HepG2 (cell line): ENCODE data around the gene ABCC3. TPM values are rescaled to one million over a fixed set of nuclear protein-coding genes. Genes with fewer than 3 reads are reported as not detected.

Experiments
- CCDC6 ChIP-seq: sonication (generic); formaldehyde crosslinking; IDR thresholded peaks from 2 replicates; pipeline ENCODE4 v1.8.1; 2022; ENCODE audit warnings: mild to moderate bottlenecking, missing genetic modification reagents, moderate library complexity
- CENPBD1 ChIP-seq: sonication (generic); formaldehyde crosslinking; IDR thresholded peaks from 2 replicates; pipeline ENCODE4 v1.8.0; 2022; ENCODE audit warnings: missing genetic modification reagents, low read depth, mild to moderate bottlenecking, borderline replicate concordance
- HMGA1 ChIP-seq: sonication (generic); formaldehyde crosslinking; conservative IDR thresholded peaks from 2 replicates; pipeline ENCODE4 v1.4.0; 2020; ENCODE audit warnings: missing genetic modification reagents
- NFATC3 ChIP-seq: sonication (generic); formaldehyde crosslinking; IDR thresholded peaks from 2 replicates; pipeline ENCODE4 v1.5.1; 2020; ENCODE audit warnings: mild to moderate bottlenecking, missing genetic modification reagents
- ONECUT2 ChIP-seq: sonication (generic); formaldehyde crosslinking; IDR thresholded peaks from 2 replicates; pipeline ENCODE4 v1.4.0; 2020; ENCODE audit warnings: missing genetic modification reagents
- PCBP1 ChIP-seq: fragments of 200-400 bp; formaldehyde crosslinking; IDR thresholded peaks from 2 replicates; pipeline ENCODE4 v1.6.1; 2017; ENCODE audit warnings: mild to moderate bottlenecking, low read depth, low read length, borderline replicate concordance
- ZFP82 ChIP-seq: sonication (generic); formaldehyde crosslinking; IDR thresholded peaks from 2 replicates; pipeline ENCODE4 v1.5.1; 2020; ENCODE audit warnings: mild to moderate bottlenecking, missing genetic modification reagents, borderline replicate concordance
- ZFX ChIP-seq: sonication (generic); formaldehyde crosslinking; IDR thresholded peaks from 2 replicates; pipeline ENCODE4 v1.4.0; 2020; ENCODE audit warnings: mild to moderate bottlenecking, low read depth, missing genetic modification reagents, moderate library complexity
- ZNF160 ChIP-seq: sonication (generic); formaldehyde crosslinking; IDR thresholded peaks from 2 replicates; pipeline ENCODE4 v1.8.0; 2022; ENCODE audit warnings: mild to moderate bottlenecking, inconsistent platforms, missing genetic modification reagents
- ZNF44 ChIP-seq: sonication (generic); formaldehyde crosslinking; IDR thresholded peaks from 2 replicates; pipeline ENCODE4 v1.5.1; 2020; ENCODE audit warnings: mild to moderate bottlenecking, missing genetic modification reagents
- ZNF720 ChIP-seq: sonication (generic); formaldehyde crosslinking; IDR thresholded peaks from 2 replicates; pipeline ENCODE4 v1.4.0; 2020; ENCODE audit warnings: missing genetic modification reagents
- polyA plus RNA-seq, 8 experiments: library from polyadenylated mRNA; depleted of rRNA in 3 of 8; stranded (reverse) in 7 of 8; unstranded in 1 of 8; fragments of >200 nt; fragmentation: Illumina TruSeq in 4 of 8; extraction: Trizol in 4 of 8; gene quantifications; 2 replicates each; pipeline versions ENCODE4 v1.2.1 to v1.2.3, GENCODE V29; 2011 to 2016; ENCODE audit warnings: low read depth in 4 of 8, missing spikeins in 1 of 8, mixed read lengths in 1 of 8; ENCODE audit not compliant: insufficient read depth in 1 of 8
- total RNA-seq, 5 experiments: library from RNA; depleted of rRNA; stranded (reverse); fragments of >200 nt; fragmentation: Illumina TruSeq; extraction: Trizol; gene quantifications; 2 replicates each; pipeline ENCODE4 v1.2.3, GENCODE V29; 2016; ENCODE audit warnings: low read depth in 1 of 5
- TF ChIP-seq, protein P1 (sequence below): sonication (generic); formaldehyde crosslinking; IDR thresholded peaks from 2 replicates; pipeline ENCODE4 v1.4.0; 2020; ENCODE audit warnings: mild to moderate bottlenecking, missing genetic modification reagents
- TF ChIP-seq, protein P2 (sequence below): sonication (generic); formaldehyde crosslinking; IDR thresholded peaks from 2 replicates; pipeline ENCODE4 v1.4.0; 2020; ENCODE audit warnings: low read depth, mild to moderate bottlenecking, missing genetic modification reagents
- TF ChIP-seq, protein P3 (sequence below): sonication (generic); formaldehyde crosslinking; IDR thresholded peaks from 2 replicates; pipeline ENCODE4 v1.8.1; 2023; ENCODE audit warnings: missing genetic modification reagents, inconsistent platforms, borderline replicate concordance

The ABCC3 gene
- total and polyA plus RNA-seq, 2 of the 13 experiments (the other 11 are each of a cell fraction or from before 2014, with no cell fraction given), result 25.2 to 50.7 TPM

GRCh38 chr17:50687200-50688066, 52.8 kb downstream of the ABCC3 start (continued):
- TF ChIP-seq, protein P1, sequence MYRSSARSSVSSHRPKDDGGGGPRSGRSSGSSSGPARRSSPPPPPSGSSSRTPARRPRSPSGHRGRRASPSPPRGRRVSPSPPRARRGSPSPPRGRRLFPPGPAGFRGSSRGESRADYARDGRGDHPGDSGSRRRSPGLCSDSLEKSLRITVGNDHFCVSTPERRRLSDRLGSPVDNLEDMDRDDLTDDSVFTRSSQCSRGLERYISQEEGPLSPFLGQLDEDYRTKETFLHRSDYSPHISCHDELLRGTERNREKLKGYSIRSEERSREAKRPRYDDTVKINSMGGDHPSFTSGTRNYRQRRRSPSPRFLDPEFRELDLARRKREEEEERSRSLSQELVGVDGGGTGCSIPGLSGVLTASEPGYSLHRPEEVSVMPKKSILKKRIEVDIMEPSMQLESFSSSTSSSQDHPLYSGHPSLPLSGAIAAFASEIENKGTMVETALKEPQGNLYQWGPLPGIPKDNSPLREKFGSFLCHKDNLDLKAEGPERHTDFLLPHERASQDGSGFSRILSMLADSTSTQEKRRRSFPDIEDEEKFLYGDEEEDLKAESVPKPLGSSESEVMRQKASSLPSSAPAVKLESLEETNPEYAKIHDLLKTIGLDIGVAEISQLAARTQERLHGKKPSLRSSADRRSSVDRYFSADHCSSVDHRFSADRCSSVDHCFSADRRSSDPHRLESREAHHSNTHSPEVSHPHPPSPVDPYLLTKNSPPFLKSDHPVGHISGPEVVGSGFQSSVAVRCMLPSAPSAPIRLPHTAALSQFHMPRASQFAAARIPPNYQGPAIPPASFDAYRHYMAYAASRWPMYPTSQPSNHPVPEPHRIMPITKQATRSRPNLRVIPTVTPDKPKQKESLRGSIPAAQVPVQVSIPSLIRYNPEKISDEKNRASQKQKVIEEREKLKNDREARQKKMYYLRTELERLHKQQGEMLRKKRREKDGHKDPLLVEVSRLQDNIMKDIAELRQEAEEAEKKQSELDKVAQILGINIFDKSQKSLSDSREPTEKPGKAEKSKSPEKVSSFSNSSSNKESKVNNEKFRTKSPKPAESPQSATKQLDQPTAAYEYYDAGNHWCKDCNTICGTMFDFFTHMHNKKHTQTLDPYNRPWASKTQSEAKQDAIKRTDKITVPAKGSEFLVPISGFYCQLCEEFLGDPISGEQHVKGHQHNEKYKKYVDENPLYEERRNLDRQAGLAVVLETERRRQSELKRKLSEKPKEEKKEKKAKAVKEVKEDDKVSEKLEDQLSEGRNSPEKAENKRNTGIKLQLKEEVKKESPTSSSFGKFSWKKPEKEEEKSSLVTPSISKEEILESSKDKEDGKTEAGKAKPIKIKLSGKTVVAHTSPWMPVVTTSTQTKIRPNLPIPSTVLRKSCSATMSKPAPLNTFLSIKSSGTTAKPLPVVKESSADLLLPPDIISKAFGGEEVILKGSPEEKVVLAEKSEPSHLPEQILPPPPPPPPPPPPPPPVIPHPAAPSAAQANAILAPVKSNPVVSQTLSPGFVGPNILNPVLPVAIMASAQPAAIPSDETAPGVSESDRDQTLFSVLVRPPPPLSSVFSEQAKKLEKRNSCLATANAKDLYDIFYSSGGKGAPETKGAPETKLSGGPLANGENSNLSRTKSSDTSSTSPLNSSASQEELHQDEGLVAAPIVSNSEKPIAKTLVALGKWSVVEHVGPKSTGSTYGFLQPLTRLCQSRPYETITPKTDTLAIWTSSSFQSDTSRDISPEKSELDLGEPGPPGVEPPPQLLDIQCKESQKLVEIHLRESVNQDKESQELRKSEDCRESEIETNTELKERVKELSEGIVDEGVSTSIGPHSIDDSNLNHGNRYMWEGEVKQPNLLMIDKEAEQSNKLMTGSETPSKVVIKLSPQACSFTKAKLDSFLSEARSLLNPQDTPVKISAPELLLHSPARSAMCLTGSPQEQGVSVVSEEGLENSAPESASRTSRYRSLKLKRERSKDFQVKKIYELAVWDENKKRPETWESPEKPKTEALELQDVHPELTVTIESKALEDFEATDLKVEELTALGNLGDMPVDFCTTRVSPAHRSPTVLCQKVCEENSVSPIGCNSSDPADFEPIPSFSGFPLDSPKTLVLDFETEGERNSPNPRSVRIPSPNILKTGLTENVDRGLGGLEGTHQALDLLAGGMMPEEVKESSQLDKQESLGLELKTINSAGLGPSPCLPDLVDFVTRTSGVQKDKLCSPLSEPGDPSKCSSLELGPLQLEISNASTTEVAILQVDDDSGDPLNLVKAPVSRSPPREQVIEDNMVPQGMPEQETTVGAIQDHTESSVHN (CRISPR knock-in tag), result peak; percentile 76
- TF ChIP-seq PCBP1, result no peak
- peak; percentile 79; the same call in 1 of the 2 replicates for TF ChIP-seq ZNF160
- TF ChIP-seq NFATC3 (CRISPR knock-in tag), result peak; percentile 45; the same call in 1 of the 2 replicates
- TF ChIP-seq, protein P2, sequence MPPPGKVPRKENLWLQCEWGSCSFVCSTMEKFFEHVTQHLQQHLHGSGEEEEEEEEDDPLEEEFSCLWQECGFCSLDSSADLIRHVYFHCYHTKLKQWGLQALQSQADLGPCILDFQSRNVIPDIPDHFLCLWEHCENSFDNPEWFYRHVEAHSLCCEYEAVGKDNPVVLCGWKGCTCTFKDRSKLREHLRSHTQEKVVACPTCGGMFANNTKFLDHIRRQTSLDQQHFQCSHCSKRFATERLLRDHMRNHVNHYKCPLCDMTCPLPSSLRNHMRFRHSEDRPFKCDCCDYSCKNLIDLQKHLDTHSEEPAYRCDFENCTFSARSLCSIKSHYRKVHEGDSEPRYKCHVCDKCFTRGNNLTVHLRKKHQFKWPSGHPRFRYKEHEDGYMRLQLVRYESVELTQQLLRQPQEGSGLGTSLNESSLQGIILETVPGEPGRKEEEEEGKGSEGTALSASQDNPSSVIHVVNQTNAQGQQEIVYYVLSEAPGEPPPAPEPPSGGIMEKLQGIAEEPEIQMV (CRISPR knock-in tag), result no peak
- TF ChIP-seq HMGA1, result no peak
- TF ChIP-seq ONECUT2, result peak; percentile 74
- no peak for TF ChIP-seq ZFP82 (CRISPR knock-in tag)
- TF ChIP-seq CENPBD1 (CRISPR knock-in tag), result no peak
- TF ChIP-seq, protein P3, sequence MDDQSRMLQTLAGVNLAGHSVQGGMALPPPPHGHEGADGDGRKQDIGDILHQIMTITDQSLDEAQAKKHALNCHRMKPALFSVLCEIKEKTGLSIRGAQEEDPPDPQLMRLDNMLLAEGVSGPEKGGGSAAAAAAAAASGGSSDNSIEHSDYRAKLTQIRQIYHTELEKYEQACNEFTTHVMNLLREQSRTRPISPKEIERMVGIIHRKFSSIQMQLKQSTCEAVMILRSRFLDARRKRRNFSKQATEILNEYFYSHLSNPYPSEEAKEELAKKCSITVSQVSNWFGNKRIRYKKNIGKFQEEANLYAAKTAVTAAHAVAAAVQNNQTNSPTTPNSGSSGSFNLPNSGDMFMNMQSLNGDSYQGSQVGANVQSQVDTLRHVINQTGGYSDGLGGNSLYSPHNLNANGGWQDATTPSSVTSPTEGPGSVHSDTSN (CRISPR knock-in tag), result no peak
- no peak; the same call in 1 of the 2 replicates for TF ChIP-seq ZNF720 (CRISPR knock-in tag)
- peak; percentile 64; the same call in 1 of the 2 replicates for TF ChIP-seq ZNF44 (CRISPR knock-in tag)
- TF ChIP-seq CCDC6 (CRISPR knock-in tag), result no peak
- peak; percentile 82 for TF ChIP-seq ZFX (CRISPR knock-in tag)
